ENCODE results near the gene IFT52.
"Not testable (repeated sequence)": the region's sequence is repeated elsewhere in the genome, so short reads cannot be mapped to it uniquely, and the experiment has no call there.

IFT52 gene

GRCh38 chr20:43655176-43655575 is 64.4 kb downstream of the IFT52 start:
- not testable (repeated sequence) for DNase-seq

GRCh38 chr20:43655937-43656336 is 65.2 kb downstream of the IFT52 start:
- no peak for DNase-seq

GRCh38 chr20:43658069-43658722 is 67.5 kb downstream of the IFT52 start:
- DNase-seq, result no peak

GRCh38 chr20:43658723-43659419 is 68.1 kb downstream of the IFT52 start:
- DNase-seq, result no peak

GRCh38 chr20:43662943-43663655 is 72.4 kb downstream of the IFT52 start:
- DNase-seq, result no peak

GRCh38 chr20:43665466-43666176 is 74.9 kb downstream of the IFT52 start:
- no peak for DNase-seq

- DNase-seq, result peak; percentile 57
Observed at GRCh38 chr20:43666376-43667328, 75.9 kb downstream of the IFT52 start, which contains the start of gene MYBL2. Gene MYBL2 (plus strand): TSS chr20:43667114. CDS start chr20:43667284, 170 bp downstream.

GRCh38 chr20:43667341-43668132 is 76.8 kb downstream of the IFT52 start:
- DNase-seq, result no peak

- DNase-seq, result no peak
Observed at GRCh38 chr20:43669332-43669731, 78.6 kb downstream of the IFT52 start.

GRCh38 chr20:43670423-43670822 is 79.7 kb downstream of the IFT52 start:
- no peak for DNase-seq

- DNase-seq, result no peak
Observed at GRCh38 chr20:43676368-43676767, 85.6 kb downstream of the IFT52 start.

- DNase-seq, result no peak
Observed at GRCh38 chr20:43680981-43681380, 90.2 kb downstream of the IFT52 start.

- no peak for DNase-seq
Observed at GRCh38 chr20:43681468-43681942, 90.8 kb downstream of the IFT52 start.

GRCh38 chr20:43681991-43682410 is 91.3 kb downstream of the IFT52 start:
- DNase-seq, result no peak

GRCh38 chr20:43682446-43682845 is 91.7 kb downstream of the IFT52 start:
- no peak for DNase-seq

GRCh38 chr20:43686820-43687219 is 96.1 kb downstream of the IFT52 start:
- DNase-seq, result no peak

- no peak for DNase-seq
Observed at GRCh38 chr20:43689165-43689564, 98.4 kb downstream of the IFT52 start.

GRCh38 chr20:43690943-43691598 is 100.3 kb downstream of the IFT52 start:
- DNase-seq, result no peak

GRCh38 chr20:43691928-43692524 is 101.3 kb downstream of the IFT52 start:
- peak; percentile 28 for DNase-seq

- DNase-seq, result no peak
Observed at GRCh38 chr20:43694763-43695162, 104.0 kb downstream of the IFT52 start.

All from activated gamma-delta T cell treated with Interleukin-2 at 50 U/mL for 16 hours (primary cell).